Gastrocnemius medialis (tissue), 4 donors: ENCODE data around the gene PTK7. TPM values are rescaled to one million over a fixed set of nuclear protein-coding genes. Genes with fewer than 3 reads are reported as not detected.
A peak's percentile ranks its signal among the peaks of the same experiment; 100 is the strongest.

Experiments used
- ATAC-seq, 2 donors: fragments of 150-250 bp; one replicate each; pipeline ENCODE4 v1.9.1; 2016
- DNase-seq, 2 donors: peaks; one replicate each; pipeline ENCODE4 v3.0.0-alpha.2; 2019
- H3K27ac ChIP-seq, 4 donors: fragments of 200-600 bp; sonication (generic); 1 replicate in 1 of 4; 2 replicates in 3 of 4; pipeline ENCODE4 v1.5.1; 2016 to 2018; ENCODE audit warnings: mild to moderate bottlenecking in 2 of 4, moderate library complexity in 1 of 4
- H3K27me3 ChIP-seq, 3 donors: fragments of 200-600 bp; sonication (generic) in 2 of 3; 1 replicate in 1 of 3; 2 replicates in 2 of 3; pipeline versions ENCODE4 v1.5.1 to v1.6.0; 2016 to 2019; ENCODE audit warnings: mild to moderate bottlenecking in 1 of 3, moderate library complexity in 1 of 3
- H3K36me3 ChIP-seq, 2 donors: fragments of 200-600 bp; sonication (generic) in 1 of 2; one replicate each; pipeline ENCODE4 v1.5.1; 2017 to 2018
- H3K4me1 ChIP-seq, 2 donors: fragments of 200-600 bp; sonication (generic) in 1 of 2; one replicate each; pipeline ENCODE4 v1.5.1; 2016 to 2017; ENCODE audit warnings: mild to moderate bottlenecking in 2 of 2
- H3K4me3 ChIP-seq, 4 donors: fragments of 200-600 bp; sonication (generic) in 3 of 4; 1 replicate in 1 of 4; 2 replicates in 3 of 4; pipeline ENCODE4 v1.5.1; 2016 to 2019; ENCODE audit warnings: mild to moderate bottlenecking in 2 of 4
- H3K9me3 ChIP-seq, 3 donors: fragments of 200-600 bp; sonication (generic) in 2 of 3; 1 replicate in 1 of 3; 2 replicates in 2 of 3; pipeline ENCODE4 v1.5.1; 2016 to 2019
- CTCF ChIP-seq, 5 experiments: fragments of 450-650 bp in 3 of 5; fragments of 200-600 bp in 2 of 5; sonication (generic) in 2 of 5; IDR thresholded peaks in 4 of 5; conservative IDR thresholded peaks in 1 of 5; 1 replicate in 4 of 5; 2 replicates in 1 of 5; pipeline ENCODE4 v1.5.1; 2016 to 2019; ENCODE audit warnings: antibody characterized with exemption in 5 of 5, mild to moderate bottlenecking in 3 of 5, moderate library complexity in 3 of 5
- POLR2A ChIP-seq, 2 donors: fragments of 450-650 bp; IDR thresholded peaks; one replicate each; pipeline ENCODE4 v1.6.1; 2017; ENCODE audit warnings: antibody characterized with exemption in 2 of 2, mild to moderate bottlenecking in 2 of 2, moderate library complexity in 2 of 2
- in situ Hi-C, 4 donors: fragments of 200-750 bp; cut with MboI; loops; one replicate each; pipeline versions ENCODE4 v1.15.0 to v1.8.0; 2017; ENCODE audit warnings: low sequenced_read_pairs in 4 of 4
- intact Hi-C: fragments of 100-400 bp; cut with DNase I; formaldehyde crosslinking; loops from one replicate; pipeline ENCODE4 v1.15.1; 2023; ENCODE audit warnings: low total_unique reads
- total RNA-seq, 4 donors: library from RNA; depleted of rRNA; stranded (reverse); fragments of >200 nt; gene quantifications; one replicate each; pipeline versions ENCODE4 v1.1.0 to v1.2.3, GENCODE V29; 2016

PTK7 gene
- total RNA-seq, 4 donors from 2014 or later: 0.15 to 0.64 (median 0.24) TPM

GRCh38 chr6:43127180-43127579, 51.1 kb downstream of the PTK7 start:
- intact Hi-C loops: loop anchor here (5.0 kb wide), 2 partner anchors 55 to 225 kb away; no protein-coding TSS in a partner anchor
- H3K27me3 ChIP-seq: no peaks in the 10 kb centered on the region
- in situ Hi-C loops: no loop called here
- DNase-seq (no peak), ATAC-seq (no peak)
- TF ChIP-seq POLR2A (IDR thresholded peaks at IDR 0.05): no peak
- TF ChIP-seq CTCF (IDR thresholded peaks at IDR 0.05 in 4 of 5, conservative IDR thresholded peaks at IDR 0.05 in 1 of 5): no peak
- H3K9me3 ChIP-seq: no peaks in the 10 kb centered on the region
- no peaks in the 10 kb centered on the region for H3K36me3 ChIP-seq
- H3K4me1 ChIP-seq: no peaks in the 10 kb centered on the region
- no peak overlapping the region for H3K4me3 ChIP-seq
- no peak overlapping the region for H3K27ac ChIP-seq

GRCh38 chr6:43127877-43128276, 51.8 kb downstream of the PTK7 start:
- no peak overlapping the region for H3K4me3 ChIP-seq
- no peak overlapping the region for H3K27ac ChIP-seq
- H3K27me3 ChIP-seq: no peaks in the 10 kb centered on the region
- H3K9me3 ChIP-seq: no peaks in the 10 kb centered on the region
- TF ChIP-seq CTCF (IDR thresholded peaks at IDR 0.05 in 4 of 5, conservative IDR thresholded peaks at IDR 0.05 in 1 of 5) (no peak), POLR2A (IDR thresholded peaks at IDR 0.05) (no peak)
- DNase-seq (no peak), ATAC-seq (no peak)
- H3K36me3 ChIP-seq: no peaks in the 10 kb centered on the region
- H3K4me1 ChIP-seq: no peaks in the 10 kb centered on the region
- intact Hi-C loops (loop anchor here (5.0 kb wide), 2 partner anchors 56 to 226 kb away; no protein-coding TSS in a partner anchor), in situ Hi-C loops (no loop called here)

- ATAC-seq (no peak), DNase-seq (no peak)
- H3K4me1 ChIP-seq: no peaks in the 10 kb centered on the region
- H3K4me3 ChIP-seq: no peak overlapping the region
- H3K36me3 ChIP-seq: no peaks in the 10 kb centered on the region
- H3K27ac ChIP-seq: no peak overlapping the region
- intact Hi-C loops: loop anchor here (5.0 kb wide), 2 partner anchors 57 to 227 kb away; no protein-coding TSS in a partner anchor
- no peaks in the 10 kb centered on the region for H3K27me3 ChIP-seq
- H3K9me3 ChIP-seq: no peaks in the 10 kb centered on the region
- no peak for TF ChIP-seq POLR2A (IDR thresholded peaks at IDR 0.05)
- TF ChIP-seq CTCF (IDR thresholded peaks at IDR 0.05 in 4 of 5, conservative IDR thresholded peaks at IDR 0.05 in 1 of 5): no peak
- in situ Hi-C loops: no loop called here
Measured at GRCh38 chr6:43128926-43129325, 52.8 kb downstream of the PTK7 start.

DNA sequence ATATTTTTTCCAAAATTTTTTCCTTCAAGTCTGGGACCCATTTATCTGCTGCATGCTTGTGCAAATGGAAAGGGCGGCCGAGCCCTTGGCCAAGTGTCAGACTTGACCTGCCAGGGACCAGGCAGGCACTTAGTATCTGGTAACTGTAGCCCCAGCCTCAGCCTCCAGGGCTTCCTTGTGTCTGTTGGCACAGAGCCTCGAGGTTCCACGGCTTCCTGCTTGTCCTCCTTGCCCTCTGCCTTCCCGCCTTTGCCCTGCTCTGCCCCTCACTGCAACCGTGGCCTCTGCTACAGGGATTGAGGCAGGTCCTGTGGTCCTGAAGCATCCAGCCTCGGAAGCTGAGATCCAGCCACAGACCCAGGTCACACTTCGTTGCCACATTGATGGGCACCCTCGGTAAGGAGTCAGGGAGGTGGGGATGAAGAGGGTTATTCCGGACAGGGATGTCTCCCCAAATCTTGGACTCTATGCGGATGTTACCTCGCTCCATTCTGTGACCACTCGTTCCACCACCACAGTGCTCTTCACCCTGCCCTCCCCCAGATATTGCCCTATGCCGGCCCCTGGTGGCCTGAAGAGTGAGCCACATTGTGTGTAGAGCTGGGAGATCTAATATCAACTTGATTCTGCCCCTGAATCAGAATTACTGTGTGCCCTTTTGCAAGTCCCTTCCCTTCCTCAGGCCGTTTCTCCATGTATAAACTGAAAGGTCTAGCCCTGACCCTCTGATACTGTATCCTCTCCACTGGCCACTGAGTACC, 53.5 kb downstream of the PTK7 start:
- intact Hi-C loops: loop anchor here (5.0 kb wide), 2 partner anchors 57 to 227 kb away; no protein-coding TSS in a partner anchor
- Histone ChIP-seq H3K4me1 (no peaks in the 10 kb centered on the region), H3K4me3 (no peak overlapping the region), H3K36me3 (no peaks in the 10 kb centered on the region), H3K9me3 (no peaks in the 10 kb centered on the region), H3K27ac (no peak overlapping the region), H3K27me3 (no peaks in the 10 kb centered on the region)
- ATAC-seq: peak in 1 of 2 donors; percentile 55
- peak in 3 of 5 experiments; percentile 20 to 32 (median 31) for TF ChIP-seq CTCF (IDR thresholded peaks at IDR 0.05 in 4 of 5, conservative IDR thresholded peaks at IDR 0.05 in 1 of 5)
- no peak for TF ChIP-seq POLR2A (IDR thresholded peaks at IDR 0.05)
- in situ Hi-C loops: no loop called here
- no peak for DNase-seq
